Lower leg skin (tissue), 3 donors: ENCODE measurements around the gene LCMT1.

Experiments used
- POLR2A ChIP-seq, 2 donors: fragments of 450-650 bp; IDR thresholded peaks; one replicate each; pipeline ENCODE4 v1.6.1; 2016 to 2017; ENCODE audit warnings: antibody characterized with exemption in 2 of 2, mild to moderate bottlenecking in 1 of 2, moderate library complexity in 1 of 2
- TF ChIP-seq, protein P1 (sequence below), 3 donors: fragments of 450-650 bp; IDR thresholded peaks; one replicate each; pipeline ENCODE4 v1.5.1; 2016; ENCODE audit warnings: antibody characterized with exemption in 3 of 3, mild to moderate bottlenecking in 3 of 3, moderate library complexity in 2 of 3

DNA sequence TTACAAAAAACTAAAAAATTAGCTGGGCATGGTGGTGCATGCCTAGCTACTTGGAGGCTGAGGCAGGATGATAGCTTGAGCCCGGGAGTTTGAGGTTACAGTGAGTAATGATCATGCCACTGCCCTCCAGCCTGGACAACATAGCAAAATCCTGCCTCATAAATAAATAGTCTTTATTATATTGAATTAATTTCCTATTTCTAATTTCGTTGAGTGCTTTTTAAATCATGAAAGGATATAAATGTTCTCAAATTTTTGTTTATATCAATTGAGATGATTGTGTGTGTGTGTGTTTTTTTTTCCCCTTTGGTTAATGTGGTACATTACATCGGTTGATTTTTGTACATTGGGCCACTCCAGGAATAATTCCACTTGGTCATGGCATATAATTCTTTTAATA is 73.2 kb downstream of the LCMT1 start:
- TF ChIP-seq POLR2A (IDR thresholded peaks at IDR 0.05): no peak
- TF ChIP-seq, protein P1, sequence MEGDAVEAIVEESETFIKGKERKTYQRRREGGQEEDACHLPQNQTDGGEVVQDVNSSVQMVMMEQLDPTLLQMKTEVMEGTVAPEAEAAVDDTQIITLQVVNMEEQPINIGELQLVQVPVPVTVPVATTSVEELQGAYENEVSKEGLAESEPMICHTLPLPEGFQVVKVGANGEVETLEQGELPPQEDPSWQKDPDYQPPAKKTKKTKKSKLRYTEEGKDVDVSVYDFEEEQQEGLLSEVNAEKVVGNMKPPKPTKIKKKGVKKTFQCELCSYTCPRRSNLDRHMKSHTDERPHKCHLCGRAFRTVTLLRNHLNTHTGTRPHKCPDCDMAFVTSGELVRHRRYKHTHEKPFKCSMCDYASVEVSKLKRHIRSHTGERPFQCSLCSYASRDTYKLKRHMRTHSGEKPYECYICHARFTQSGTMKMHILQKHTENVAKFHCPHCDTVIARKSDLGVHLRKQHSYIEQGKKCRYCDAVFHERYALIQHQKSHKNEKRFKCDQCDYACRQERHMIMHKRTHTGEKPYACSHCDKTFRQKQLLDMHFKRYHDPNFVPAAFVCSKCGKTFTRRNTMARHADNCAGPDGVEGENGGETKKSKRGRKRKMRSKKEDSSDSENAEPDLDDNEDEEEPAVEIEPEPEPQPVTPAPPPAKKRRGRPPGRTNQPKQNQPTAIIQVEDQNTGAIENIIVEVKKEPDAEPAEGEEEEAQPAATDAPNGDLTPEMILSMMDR (IDR thresholded peaks at IDR 0.05): no peak
